Upper lobe of right lung (tissue), 1 donor: ENCODE results near the gene CFAP100. TPM values are rescaled to one million over a fixed set of nuclear protein-coding genes. Genes with fewer than 3 reads are reported as not detected.
A peak's percentile ranks its signal among the peaks of the same experiment; 100 is the strongest.

Experiments
- ATAC-seq: fragments of 200-7000 bp; cut with Tn5 transposase; one replicate; pipeline ENCODE4 v1.9.1; 2020; ENCODE audit warnings: mild to moderate bottlenecking, moderate library complexity
- DNase-seq: peaks from one replicate; pipeline ENCODE4 v3.0.0-alpha.2; 2020
- H3K27ac ChIP-seq: fragments of 200-600 bp; one replicate; pipeline ENCODE4 v1.8.0; 2022
- H3K27me3 ChIP-seq: fragments of 200-600 bp; one replicate; pipeline ENCODE4 v1.8.0; 2022; ENCODE audit warnings: mild to moderate bottlenecking
- H3K36me3 ChIP-seq: fragments of 200-600 bp; one replicate; pipeline ENCODE4 v1.8.0; 2022
- H3K4me1 ChIP-seq: fragments of 200-600 bp; one replicate; pipeline ENCODE4 v1.8.0; 2022
- H3K4me3 ChIP-seq: fragments of 200-600 bp; one replicate; pipeline ENCODE4 v1.8.0; 2022; ENCODE audit warnings: mild to moderate bottlenecking
- H3K9me3 ChIP-seq: fragments of 200-600 bp; one replicate; pipeline ENCODE4 v1.8.0; 2022
- intact Hi-C: fragments of 100-400 bp; cut with DNase I; formaldehyde crosslinking; loops from one replicate; pipeline ENCODE4 v1.11.0; 2022
- total RNA-seq: library from RNA; stranded (reverse); fragmentation: NEBNext Ultra II Directional; extraction: Animal tissue kit (Norgen Biotek cat#: 25700); gene quantifications from one replicate; pipeline ENCODE4 v1.2.1, GENCODE V29; 2021
- TF ChIP-seq, protein P1 (sequence below): fragments of 200-600 bp; IDR thresholded peaks from one replicate; pipeline ENCODE4 v1.8.0; 2022; ENCODE audit warnings: antibody characterized with exemption
- donor health status: DM: no; HTN: yes; CAD: no; lungs with severe emphysema.

The CFAP100 gene
- total RNA-seq, 1 donor from 2014 or later = not detected

- Histone ChIP-seq H3K36me3 (peaks cover 44% of the 10 kb centered on the region), H3K4me3 (peak overlapping the region; percentile 77), H3K4me1 (peaks cover 57% of the 10 kb centered on the region), H3K27me3 (no peaks in the 10 kb centered on the region), H3K27ac (peak overlapping the region; percentile 69), H3K9me3 (no peaks in the 10 kb centered on the region)
- TF ChIP-seq, protein P1, sequence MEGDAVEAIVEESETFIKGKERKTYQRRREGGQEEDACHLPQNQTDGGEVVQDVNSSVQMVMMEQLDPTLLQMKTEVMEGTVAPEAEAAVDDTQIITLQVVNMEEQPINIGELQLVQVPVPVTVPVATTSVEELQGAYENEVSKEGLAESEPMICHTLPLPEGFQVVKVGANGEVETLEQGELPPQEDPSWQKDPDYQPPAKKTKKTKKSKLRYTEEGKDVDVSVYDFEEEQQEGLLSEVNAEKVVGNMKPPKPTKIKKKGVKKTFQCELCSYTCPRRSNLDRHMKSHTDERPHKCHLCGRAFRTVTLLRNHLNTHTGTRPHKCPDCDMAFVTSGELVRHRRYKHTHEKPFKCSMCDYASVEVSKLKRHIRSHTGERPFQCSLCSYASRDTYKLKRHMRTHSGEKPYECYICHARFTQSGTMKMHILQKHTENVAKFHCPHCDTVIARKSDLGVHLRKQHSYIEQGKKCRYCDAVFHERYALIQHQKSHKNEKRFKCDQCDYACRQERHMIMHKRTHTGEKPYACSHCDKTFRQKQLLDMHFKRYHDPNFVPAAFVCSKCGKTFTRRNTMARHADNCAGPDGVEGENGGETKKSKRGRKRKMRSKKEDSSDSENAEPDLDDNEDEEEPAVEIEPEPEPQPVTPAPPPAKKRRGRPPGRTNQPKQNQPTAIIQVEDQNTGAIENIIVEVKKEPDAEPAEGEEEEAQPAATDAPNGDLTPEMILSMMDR = peak; percentile 29
- intact Hi-C loops = no loop called here
- DNase-seq (peak; percentile 85), ATAC-seq (peak; percentile 67)
These were observed 77.7 kb downstream of the CFAP100 start for GRCh38 chr3:126472277-126473006.

- ATAC-seq (no peak), DNase-seq (peak; percentile 21)
- TF ChIP-seq, protein P1 = no peak
- peak overlapping the region; percentile 77 for H3K4me3 ChIP-seq
- H3K27ac ChIP-seq = peak overlapping the region; percentile 25
- H3K9me3 ChIP-seq = no peaks in the 10 kb centered on the region
- H3K36me3 ChIP-seq = peaks cover 34% of the 10 kb centered on the region
- no peaks in the 10 kb centered on the region for H3K27me3 ChIP-seq
- intact Hi-C loops = no loop called here
- peaks cover 50% of the 10 kb centered on the region for H3K4me1 ChIP-seq
These were observed 78.8 kb downstream of the CFAP100 start for GRCh38 chr3:126473292-126474168.

DNA sequence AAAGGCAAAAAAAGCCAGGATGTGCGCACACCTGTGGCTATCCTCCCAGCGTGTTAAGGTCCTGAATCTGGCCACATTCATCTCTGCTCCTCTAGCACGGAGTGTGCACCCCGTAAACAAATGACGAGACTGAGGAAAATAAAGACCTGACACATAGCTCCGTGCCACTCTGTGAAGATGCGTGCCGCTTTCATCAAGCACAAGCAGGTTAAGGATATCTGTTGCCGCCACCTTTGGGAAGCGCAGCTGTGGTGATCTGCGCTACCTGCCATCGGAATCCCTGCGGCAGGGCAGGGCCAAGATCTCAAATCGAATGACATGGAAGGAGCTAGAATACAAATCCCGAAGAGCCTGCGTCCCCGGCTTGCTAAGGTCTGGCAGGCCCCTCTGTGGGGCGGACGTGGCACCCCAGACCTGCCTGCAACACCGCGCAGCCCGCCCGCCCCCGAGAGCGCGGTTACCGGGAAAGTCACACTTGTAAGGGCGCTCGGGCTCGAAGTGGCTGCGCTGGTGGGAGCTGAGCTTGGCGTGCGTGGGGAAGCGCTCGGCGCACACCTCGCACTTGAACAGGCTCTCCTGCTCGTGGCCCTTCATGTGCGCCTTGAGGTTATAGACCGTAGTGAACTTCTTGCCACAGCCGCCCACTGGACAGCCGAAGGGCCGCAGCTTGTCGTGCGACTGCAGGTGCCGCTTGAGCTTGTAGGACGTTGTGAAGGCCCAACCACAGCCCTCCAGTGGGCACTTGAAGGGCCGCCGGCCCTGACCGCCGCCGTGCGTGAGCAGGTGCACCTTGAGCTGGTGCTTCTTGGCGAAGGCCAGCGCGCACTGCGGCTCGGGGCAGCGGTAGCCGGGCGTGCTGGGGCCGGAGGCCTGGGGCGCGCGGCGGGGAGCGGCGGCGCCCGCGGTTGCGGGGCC is 80.0 kb downstream of the CFAP100 start:
- H3K9me3 ChIP-seq = no peaks in the 10 kb centered on the region
- ATAC-seq (peak; percentile 4), DNase-seq (peak; percentile 86)
- peaks cover 43% of the 10 kb centered on the region for H3K4me1 ChIP-seq
- TF ChIP-seq, protein P1 = no peak
- intact Hi-C loops = no loop called here
- peak overlapping the region; percentile 77 for H3K4me3 ChIP-seq
- H3K27me3 ChIP-seq = no peaks in the 10 kb centered on the region
- H3K36me3 ChIP-seq = peaks cover 21% of the 10 kb centered on the region
- peak overlapping the region; percentile 86 for H3K27ac ChIP-seq

DNA sequence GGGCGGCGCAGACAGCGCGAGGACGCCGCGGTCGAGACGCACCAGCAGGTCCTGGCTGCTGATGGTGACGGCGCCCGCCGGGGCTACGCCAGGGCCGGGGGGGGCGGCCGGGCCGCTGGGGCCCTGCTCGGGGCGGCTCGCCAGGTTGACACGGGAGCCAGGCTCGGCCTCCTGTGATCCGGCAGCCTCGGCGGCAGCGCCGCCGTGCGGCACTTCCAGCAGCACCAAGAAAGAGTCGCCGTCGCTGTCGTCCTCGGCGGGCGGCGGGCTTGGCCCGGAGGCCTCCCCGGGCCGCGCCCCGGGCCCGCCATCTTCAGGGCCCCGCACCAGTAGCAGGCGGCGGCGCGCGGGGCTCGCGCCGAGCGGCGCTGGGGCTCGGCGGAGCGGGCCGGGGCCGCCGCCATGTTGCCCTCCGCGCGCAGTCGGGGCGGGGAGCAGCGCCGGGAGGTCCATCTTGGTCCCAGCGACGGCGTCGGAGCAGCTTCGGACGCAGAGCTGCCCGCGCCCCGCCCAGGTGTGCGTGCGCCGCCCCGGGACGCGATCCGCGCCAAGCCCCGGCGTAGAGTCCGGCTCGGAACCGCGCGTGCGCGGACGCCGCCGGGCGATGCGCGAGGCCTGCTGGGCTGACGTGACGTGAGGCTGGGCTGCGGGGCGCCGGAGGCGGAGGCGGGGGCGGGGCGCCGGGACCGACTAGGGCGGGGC is 80.9 kb downstream of the CFAP100 start, which contains the start of gene ZXDC:
TSS of gene ZXDC (minus strand) at position 479 of the 702 bp plus-strand sequence. CDS start at position 453, 26 bp downstream.
- Histone ChIP-seq H3K4me1 (peaks cover 43% of the 10 kb centered on the region), H3K27me3 (no peaks in the 10 kb centered on the region), H3K27ac (peak within 1 kb of the TSS; percentile 90), H3K36me3 (peaks cover 13% of the 10 kb centered on the region), H3K9me3 (no peaks in the 10 kb centered on the region), H3K4me3 (peak within 1 kb of the TSS; percentile 77)
- ATAC-seq (peak; percentile 89), DNase-seq (peak; percentile 98)
- TF ChIP-seq, protein P1 = peak; percentile 33
- intact Hi-C loops = no loop called here
